CD4-positive, alpha-beta memory T cell (primary cell): Measurements from ENCODE around the gene MORF4L1. TPM values are rescaled to one million over a fixed set of nuclear protein-coding genes. Genes with fewer than 3 reads are reported as not detected.
"Not testable (repeated sequence)": the region's sequence is repeated elsewhere in the genome, so short reads cannot be mapped to it uniquely, and the experiment has no call there.

Experiments used
- CTCF ChIA-PET: fragments of 350-600 bp; sonication (Branson Sonifier 250); formaldehyde crosslinking; loops from one replicate; lab custom pipeline; 2021; ENCODE audit warnings: inconsistent platforms; ENCODE audit not compliant: partially characterized antibody; lab: Charles Lee
- POLR2A ChIA-PET: fragments of 350-600 bp; sonication (Branson Sonifier 250); formaldehyde crosslinking; loops from one replicate; lab custom pipeline; 2021; ENCODE audit not compliant: partially characterized antibody; lab: Charles Lee
- DNase-seq, 5 donors: peaks; one replicate each; pipeline versions ENCODE4 v3.0.0 to v3.0.0-alpha.2; 2020 to 2022; ENCODE audit warnings: mixed read lengths in 1 of 5
- H3K27ac ChIP-seq: one replicate; pipeline ENCODE4 v1.7.0; 2013; ENCODE audit warnings: low read depth, low read length
- H3K27me3 ChIP-seq: 2 replicates; pipeline ENCODE4 v1.7.0; 2013; ENCODE audit warnings: mild to moderate bottlenecking, low read length, moderate library complexity; ENCODE audit not compliant: insufficient read depth
- H3K36me3 ChIP-seq: 2 replicates; pipeline ENCODE4 v1.7.0; 2013; ENCODE audit warnings: mild to moderate bottlenecking, low read length, moderate library complexity; ENCODE audit not compliant: insufficient read depth
- H3K4me1 ChIP-seq: 2 replicates; pipeline ENCODE4 v1.7.0; 2013; ENCODE audit warnings: mild to moderate bottlenecking, low read length, moderate library complexity; ENCODE audit not compliant: insufficient read depth
- H3K4me3 ChIP-seq, 2 donors: one replicate each; pipeline ENCODE4 v1.7.0; 2013; ENCODE audit warnings: low read length in 2 of 2, mild to moderate bottlenecking in 1 of 2
- H3K9me3 ChIP-seq, 2 donors: one replicate each; pipeline ENCODE4 v1.7.0; 2013; ENCODE audit warnings: low read length in 2 of 2, control low read depth in 1 of 2; ENCODE audit not compliant: control insufficient read depth in 1 of 2
- H3K27ac Mint-ChIP-seq, 7 donors: one replicate each; pipeline ENCODE4 v1.8.0; 2020 to 2021; ENCODE audit warnings: mixed read lengths in 7 of 7, mild to moderate bottlenecking in 6 of 7, inconsistent platforms in 3 of 7, moderate library complexity in 3 of 7
- H3K27me3 Mint-ChIP-seq, 2 donors: one replicate each; pipeline ENCODE4 v1.8.0; 2020 to 2021; ENCODE audit warnings: mixed read lengths in 2 of 2
- H3K36me3 Mint-ChIP-seq, 2 donors: one replicate each; pipeline ENCODE4 v1.8.0; 2020 to 2021; ENCODE audit warnings: mixed read lengths in 2 of 2, inconsistent platforms in 1 of 2, mild to moderate bottlenecking in 1 of 2
- H3K4me1 Mint-ChIP-seq, 4 donors: one replicate each; pipeline ENCODE4 v1.8.0; 2020 to 2021; ENCODE audit warnings: mixed read lengths in 4 of 4, mild to moderate bottlenecking in 1 of 4
- H3K4me3 Mint-ChIP-seq, 8 donors: one replicate each; pipeline ENCODE4 v1.8.0; 2020 to 2021; ENCODE audit warnings: mixed read lengths in 8 of 8, mild to moderate bottlenecking in 7 of 8, moderate library complexity in 6 of 8, inconsistent platforms in 3 of 8
- H3K9me3 Mint-ChIP-seq, 8 donors: one replicate each; pipeline ENCODE4 v1.8.0; 2020 to 2021; ENCODE audit warnings: mixed read lengths in 8 of 8, mild to moderate bottlenecking in 5 of 8, inconsistent platforms in 3 of 8, moderate library complexity in 1 of 8
- intact Hi-C: fragments of 100-400 bp; cut with micrococcal nuclease; formaldehyde crosslinking; loops from one replicate; pipeline ENCODE4 v1.15.1; 2023
- polyA plus RNA-seq, 2 donors: library from polyadenylated mRNA; unstranded; fragments of 300-500 nt; fragmentation: Illumina TruSeq; gene quantifications; one replicate each; pipeline ENCODE4 v1.2.3, GENCODE V29; 2021
- total RNA-seq, 2 experiments: library from RNA; stranded (reverse); gene quantifications; one replicate each; pipeline ENCODE4 v1.2.3, GENCODE V29; 2021

Gene MORF4L1
- total and polyA plus RNA-seq, 4 experiments from 2014 or later = 260 to 395 (median 274) TPM

- POLR2A ChIA-PET, H3K4me1 Mint-ChIP-seq, H3K4me3 Mint-ChIP-seq, H3K9me3 ChIP-seq, H3K27ac ChIP-seq, intact Hi-C loops, H3K27me3 Mint-ChIP-seq, H3K36me3 Mint-ChIP-seq, H3K27ac Mint-ChIP-seq, H3K9me3 Mint-ChIP-seq, DNase-seq, H3K4me1 ChIP-seq, H3K27me3 ChIP-seq, H3K4me3 ChIP-seq, H3K36me3 ChIP-seq: not testable (repeated sequence)
- CTCF ChIA-PET = interaction anchor here (1.2 kb wide), 1 partner anchor 15 kb away, joined by 3 read pairs; no protein-coding TSS in a partner anchor
Measured at GRCh38 chr15:78847387-78847906, 25.2 kb upstream of the MORF4L1 start.

- H3K27me3 Mint-ChIP-seq = peaks cover 3 to 6% of the 10 kb centered on the region in 2 donors
- no peak for DNase-seq
- H3K4me3 Mint-ChIP-seq = no peak overlapping the region
- no peaks in the 10 kb centered on the region for H3K9me3 Mint-ChIP-seq
- Histone ChIP-seq H3K27me3 (no peaks in the 10 kb centered on the region), H3K36me3 (no peaks in the 10 kb centered on the region), H3K9me3 (no peaks in the 10 kb centered on the region), H3K4me3 (no peak overlapping the region), H3K4me1 (no peaks in the 10 kb centered on the region), H3K27ac (no peak overlapping the region)
- H3K4me1 Mint-ChIP-seq = no peaks in the 10 kb centered on the region
- H3K27ac Mint-ChIP-seq = no peak overlapping the region
- no peaks in the 10 kb centered on the region for H3K36me3 Mint-ChIP-seq
- POLR2A ChIA-PET = no interaction called here
- CTCF ChIA-PET = interaction anchor here (3.2 kb wide), 1 partner anchor 10 kb away, joined by 11 read pairs; no protein-coding TSS in a partner anchor
- intact Hi-C loops = no loop called here
Measured at GRCh38 chr15:78850352-78850751, 22.3 kb upstream of the MORF4L1 start.

- Histone ChIP-seq H3K4me1 (no peaks in the 10 kb centered on the region), H3K36me3 (no peaks in the 10 kb centered on the region), H3K27me3 (no peaks in the 10 kb centered on the region), H3K4me3 (no peak overlapping the region), H3K27ac (no peak overlapping the region), H3K9me3 (no peaks in the 10 kb centered on the region)
- ChIA-PET POLR2A (no interaction called here), CTCF (interaction anchor here (3.2 kb wide), 1 partner anchor 9 kb away, joined by 11 read pairs; no protein-coding TSS in a partner anchor)
- Mint-ChIP-seq H3K36me3 (no peaks in the 10 kb centered on the region), H3K27me3 (peaks cover 3 to 6% of the 10 kb centered on the region in 2 donors), H3K9me3 (no peaks in the 10 kb centered on the region), H3K4me3 (no peak overlapping the region), H3K27ac (no peak overlapping the region), H3K4me1 (no peaks in the 10 kb centered on the region)
- intact Hi-C loops = no loop called here
- DNase-seq = no peak
Measured at GRCh38 chr15:78850941-78851755, 21.5 kb upstream of the MORF4L1 start.

- H3K9me3 Mint-ChIP-seq = no peaks in the 10 kb centered on the region
- POLR2A ChIA-PET = interaction anchor here (0.5 kb wide), 1 partner anchor 19 kb away, joined by 4 read pairs; the partner anchor contains the start of gene MORF4L1
- intact Hi-C loops = no loop called here
Measured at GRCh38 chr15:78853500-78853899, 19.2 kb upstream of the MORF4L1 start.

GRCh38 chr15:78854833-78855372 is 17.8 kb upstream of the MORF4L1 start:
- Histone ChIP-seq H3K9me3 (no peaks in the 10 kb centered on the region), H3K27me3 (no peaks in the 10 kb centered on the region), H3K4me3 (no peak overlapping the region), H3K27ac (no peak overlapping the region), H3K4me1 (no peaks in the 10 kb centered on the region), H3K36me3 (no peaks in the 10 kb centered on the region)
- no peak for DNase-seq
- ChIA-PET CTCF (no interaction called here), POLR2A (no interaction called here)
- Mint-ChIP-seq H3K36me3 (no peaks in the 10 kb centered on the region), H3K4me1 (peaks cover 1 to 2% (median 1%) of the 10 kb centered on the region in 4 donors), H3K27me3 (peaks cover 3 to 6% of the 10 kb centered on the region in 2 donors), H3K9me3 (no peaks in the 10 kb centered on the region), H3K27ac (no peak overlapping the region), H3K4me3 (no peak overlapping the region)
- intact Hi-C loops = no loop called here

More at GRCh38 chr15:78853500-78853899, 19.2 kb upstream of the MORF4L1 start:
- Mint-ChIP-seq H3K4me1 (no peaks in the 10 kb centered on the region), H3K36me3 (no peaks in the 10 kb centered on the region), H3K4me3 (no peak overlapping the region), H3K27ac (no peak overlapping the region), H3K27me3 (peaks cover 3 to 6% of the 10 kb centered on the region in 2 donors)
- Histone ChIP-seq H3K4me1 (no peaks in the 10 kb centered on the region), H3K9me3 (no peaks in the 10 kb centered on the region), H3K36me3 (no peaks in the 10 kb centered on the region), H3K27me3 (no peaks in the 10 kb centered on the region), H3K4me3 (no peak overlapping the region), H3K27ac (no peak overlapping the region)
- CTCF ChIA-PET = no interaction called here
- DNase-seq = no peak

GRCh38 chr15:78855746-78856145 is 16.9 kb upstream of the MORF4L1 start:
- no peak overlapping the region for H3K27ac ChIP-seq
- no peaks in the 10 kb centered on the region for H3K36me3 ChIP-seq
- ChIA-PET POLR2A (no interaction called here), CTCF (no interaction called here)
- no peaks in the 10 kb centered on the region for H3K27me3 ChIP-seq
- no peak overlapping the region for H3K4me3 ChIP-seq
- DNase-seq = no peak
- no peak overlapping the region for H3K4me3 Mint-ChIP-seq
- H3K9me3 Mint-ChIP-seq = peaks cover 0 to 3% (median 0%) of the 10 kb centered on the region in 8 donors
- no peaks in the 10 kb centered on the region for H3K9me3 ChIP-seq
- peaks cover 6% of the 10 kb centered on the region in 2 donors for H3K27me3 Mint-ChIP-seq
- H3K4me1 ChIP-seq = peaks cover 3% of the 10 kb centered on the region
- H3K4me1 Mint-ChIP-seq = peaks cover 3 to 10% (median 5%) of the 10 kb centered on the region in 4 donors
- H3K36me3 Mint-ChIP-seq = peaks cover 0 to 2% of the 10 kb centered on the region in 2 donors
- intact Hi-C loops = no loop called here
- no peak overlapping the region for H3K27ac Mint-ChIP-seq
